GM11168 (cell line): ENCODE measurements around the gene FLAD1.
"Not testable (repeated sequence)": the region's sequence is repeated elsewhere in the genome, so short reads cannot be mapped to it uniquely, and the experiment has no call there.

Experiments
- in situ Hi-C: fragments of 300-500 bp; cut with MboI; formaldehyde crosslinking; loops from one replicate; pipeline ENCODE4 v1.12.0; 2022; ENCODE audit warnings: low sequenced_read_pairs; ENCODE audit not compliant: unreplicated experiment

The FLAD1 gene

DNA sequence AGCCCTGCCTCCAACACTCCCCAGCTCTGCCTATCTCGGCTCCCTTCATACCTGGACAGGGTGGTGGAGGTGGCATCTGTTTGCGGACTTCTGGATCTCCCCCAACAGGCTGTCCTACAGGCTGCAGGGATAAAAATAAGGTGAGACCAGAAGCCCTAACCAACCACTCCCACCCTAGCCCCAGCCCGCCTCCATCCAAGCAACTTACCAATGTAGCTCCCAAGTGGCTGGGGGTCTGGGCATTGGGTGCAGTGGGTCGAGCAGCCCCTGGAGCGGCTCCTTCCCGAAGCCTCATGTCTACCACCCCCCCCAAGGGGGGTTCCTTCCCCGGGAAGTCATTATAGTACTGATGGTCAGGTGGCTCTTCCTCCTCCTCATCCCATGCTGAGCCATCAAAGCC is 17.0 kb upstream of the FLAD1 start:
- in situ Hi-C loops: no loop called here

DNA sequence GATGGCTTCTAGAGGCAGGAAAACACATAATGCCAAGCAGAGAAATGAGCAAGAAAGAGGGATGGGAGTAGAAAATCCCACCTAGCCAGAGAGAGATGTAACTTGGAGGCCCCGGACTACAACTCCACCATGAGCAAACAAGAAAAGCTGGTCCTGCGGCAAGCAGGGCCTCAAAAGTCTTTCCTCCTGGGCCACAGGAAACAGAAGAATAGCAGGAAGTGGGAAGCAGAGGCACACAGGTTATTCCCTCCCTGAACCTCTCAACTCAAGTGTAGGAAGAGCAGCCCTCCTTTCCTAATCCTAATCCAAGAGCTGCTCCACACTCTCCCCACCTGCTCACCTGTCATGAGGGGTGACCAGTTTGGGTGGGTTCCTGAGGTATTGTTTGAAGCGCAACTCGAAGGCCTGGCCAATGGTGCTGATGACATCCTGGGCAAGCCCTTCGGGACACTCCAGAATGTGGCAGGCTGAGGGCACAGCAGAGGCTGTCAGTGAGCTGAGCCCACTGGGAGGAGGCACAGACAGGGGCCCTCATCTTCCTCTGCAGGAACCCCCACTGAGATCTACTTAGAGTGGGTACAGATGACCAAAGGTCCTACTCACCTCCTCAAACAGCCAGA is 15.7 kb upstream of the FLAD1 start:
- in situ Hi-C loops: no loop called here

DNA sequence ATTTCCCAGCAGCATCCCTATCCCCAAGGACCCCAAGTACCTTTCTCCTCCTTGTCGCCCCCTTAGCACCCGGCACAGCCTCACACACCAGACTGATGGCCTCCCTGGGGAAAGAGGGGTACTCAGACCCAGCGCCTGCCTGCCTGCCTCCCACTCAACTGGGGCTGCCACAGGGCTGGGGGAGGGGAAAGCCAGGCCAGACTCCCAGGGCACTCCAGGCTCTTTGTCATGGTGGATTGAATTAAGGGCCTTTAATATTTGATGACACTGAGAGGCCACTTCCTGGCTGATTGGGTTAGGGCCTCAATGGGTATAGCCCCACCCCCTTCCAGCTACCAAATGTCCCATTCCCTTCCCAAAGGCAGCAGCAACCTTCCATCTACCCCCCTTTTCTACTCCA is 14.4 kb upstream of the FLAD1 start:
- in situ Hi-C loops: no loop called here

DNA sequence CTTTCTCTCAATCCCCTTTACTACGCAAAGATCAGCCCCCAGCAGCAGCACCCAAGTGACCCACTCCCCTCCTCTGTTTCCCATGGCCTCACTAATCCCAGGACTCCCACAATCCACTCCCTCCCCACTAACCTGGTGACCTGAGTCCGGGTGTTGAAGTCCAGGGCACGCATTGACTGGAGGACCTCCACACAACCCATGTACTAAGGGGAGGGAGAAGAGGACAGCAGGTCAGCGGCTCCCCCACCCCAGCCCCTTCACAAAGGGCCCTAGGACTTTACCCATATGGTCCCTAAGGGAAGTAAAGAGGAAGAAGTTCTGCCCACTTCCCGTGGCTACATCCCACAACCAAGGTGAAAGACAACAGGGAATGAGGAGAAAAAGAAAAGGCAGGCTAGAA is 13.9 kb upstream of the FLAD1 start:
- in situ Hi-C loops: no loop called here

DNA sequence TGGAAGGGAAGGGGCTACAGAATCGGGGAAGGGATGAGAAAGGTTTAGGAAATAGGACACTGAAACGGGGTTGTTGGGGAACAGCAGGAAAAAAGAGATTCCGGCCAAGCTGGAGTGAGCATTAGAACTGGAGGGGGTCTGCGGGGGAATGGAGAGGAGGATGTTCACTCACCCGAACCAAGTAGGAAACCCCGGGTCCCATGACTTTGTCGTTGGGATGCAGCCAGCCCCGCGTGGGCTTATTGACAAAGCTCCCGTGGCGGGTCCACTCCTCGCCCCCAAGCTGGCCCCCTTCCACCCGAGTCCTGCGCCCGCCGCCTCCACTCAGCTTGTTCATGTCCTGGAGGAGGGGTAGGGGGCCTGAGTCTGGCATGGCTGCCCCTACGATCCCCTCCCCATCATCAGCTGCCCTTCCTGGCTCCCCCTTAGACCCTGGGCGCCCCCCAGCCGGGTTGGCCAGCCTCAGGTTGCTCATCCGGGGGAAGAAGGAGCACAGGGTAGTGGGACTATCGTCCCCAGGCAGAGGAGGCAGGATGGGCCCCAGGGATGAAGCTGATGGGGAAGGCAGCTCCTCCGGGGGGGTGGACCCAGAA is 13.2 kb upstream of the FLAD1 start:
- in situ Hi-C loops: no loop called here

DNA sequence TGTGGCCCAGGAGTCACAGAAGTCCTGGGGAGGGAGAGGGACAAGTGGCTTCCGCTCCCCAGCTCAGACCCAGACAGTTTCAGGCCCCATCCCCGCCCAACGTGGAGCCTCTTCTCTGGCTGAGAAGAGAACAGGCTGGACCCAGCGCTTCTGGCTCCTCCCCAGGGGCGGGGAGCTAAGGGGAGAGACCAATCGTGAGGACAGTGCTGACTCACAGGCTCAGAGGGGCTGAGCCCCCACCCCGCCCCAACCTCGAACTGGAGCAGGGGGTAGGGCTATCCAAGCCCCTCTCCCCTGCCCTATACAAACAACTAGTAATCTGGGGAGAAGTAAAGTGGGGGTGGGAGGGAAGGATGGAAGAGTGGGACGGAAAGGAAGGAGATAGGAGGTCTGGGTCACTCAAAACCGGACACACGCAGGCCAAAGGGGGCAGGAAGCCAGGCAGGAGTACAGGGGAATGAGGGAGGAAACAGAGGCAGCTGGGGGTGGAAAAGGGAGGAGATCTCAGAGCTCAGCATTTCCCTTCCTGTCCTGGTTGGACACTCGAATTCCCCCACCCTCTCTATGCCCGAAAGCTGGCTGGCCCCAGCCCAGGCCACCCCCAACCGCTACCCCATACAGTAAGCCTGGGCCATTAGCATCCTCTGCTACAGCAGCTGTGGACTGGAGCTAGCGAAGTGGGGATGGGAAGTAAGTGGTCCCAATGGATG is 12.4 kb upstream of the FLAD1 start, which contains the start of gene SHC1:
TSS of gene SHC1 (minus strand) at position 117 of the 710 bp plus-strand sequence. CDS start 221 bp downstream, outside the sequence.
- in situ Hi-C loops: no loop called here

DNA sequence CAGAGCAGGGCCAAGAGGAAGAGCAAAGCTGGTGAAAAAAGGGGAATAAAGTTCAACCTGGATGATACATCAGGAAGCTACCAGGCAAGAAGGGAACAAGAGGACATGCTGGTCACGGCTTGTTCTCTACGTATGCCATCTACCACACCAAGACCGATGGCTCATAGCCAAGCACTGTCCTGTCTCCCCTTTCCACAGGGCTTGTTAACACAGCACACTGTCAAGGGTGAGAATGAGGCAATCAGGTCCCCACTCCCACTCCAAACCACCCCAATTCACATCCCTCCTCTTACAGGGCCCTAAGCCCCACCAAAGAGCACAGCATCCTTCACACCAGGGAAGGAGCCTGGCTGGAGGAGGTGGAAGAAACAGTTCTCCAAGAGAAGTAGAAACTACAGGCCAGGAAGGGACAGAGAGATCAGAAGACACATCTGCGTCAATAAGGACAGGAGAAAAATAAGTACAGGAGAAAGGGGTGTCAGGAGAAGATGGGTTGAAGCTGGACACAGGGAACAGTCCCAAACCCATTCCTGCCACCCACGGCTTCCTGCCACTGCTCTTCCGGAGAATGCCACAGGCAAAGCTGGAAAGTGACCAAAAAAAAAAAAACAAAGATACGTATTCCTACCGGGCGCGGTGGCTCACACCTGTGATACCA is 11.7 kb upstream of the FLAD1 start:
- in situ Hi-C loops: no loop called here

DNA sequence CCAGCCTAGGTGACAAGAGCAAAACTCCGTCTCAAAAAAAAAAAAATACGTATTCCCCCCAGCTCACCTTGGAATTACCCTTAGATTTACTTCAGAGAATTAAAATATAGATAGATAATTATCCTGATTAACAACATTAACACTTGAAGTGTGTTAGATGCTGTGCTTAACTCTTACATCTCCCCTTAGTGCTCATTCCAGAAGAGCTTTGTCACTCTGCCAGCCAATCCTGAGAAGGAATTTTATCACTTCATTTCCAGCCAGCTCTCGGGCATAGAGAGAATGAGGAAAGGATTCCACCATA is 11.0 kb upstream of the FLAD1 start:
- in situ Hi-C loops: no loop called here

DNA sequence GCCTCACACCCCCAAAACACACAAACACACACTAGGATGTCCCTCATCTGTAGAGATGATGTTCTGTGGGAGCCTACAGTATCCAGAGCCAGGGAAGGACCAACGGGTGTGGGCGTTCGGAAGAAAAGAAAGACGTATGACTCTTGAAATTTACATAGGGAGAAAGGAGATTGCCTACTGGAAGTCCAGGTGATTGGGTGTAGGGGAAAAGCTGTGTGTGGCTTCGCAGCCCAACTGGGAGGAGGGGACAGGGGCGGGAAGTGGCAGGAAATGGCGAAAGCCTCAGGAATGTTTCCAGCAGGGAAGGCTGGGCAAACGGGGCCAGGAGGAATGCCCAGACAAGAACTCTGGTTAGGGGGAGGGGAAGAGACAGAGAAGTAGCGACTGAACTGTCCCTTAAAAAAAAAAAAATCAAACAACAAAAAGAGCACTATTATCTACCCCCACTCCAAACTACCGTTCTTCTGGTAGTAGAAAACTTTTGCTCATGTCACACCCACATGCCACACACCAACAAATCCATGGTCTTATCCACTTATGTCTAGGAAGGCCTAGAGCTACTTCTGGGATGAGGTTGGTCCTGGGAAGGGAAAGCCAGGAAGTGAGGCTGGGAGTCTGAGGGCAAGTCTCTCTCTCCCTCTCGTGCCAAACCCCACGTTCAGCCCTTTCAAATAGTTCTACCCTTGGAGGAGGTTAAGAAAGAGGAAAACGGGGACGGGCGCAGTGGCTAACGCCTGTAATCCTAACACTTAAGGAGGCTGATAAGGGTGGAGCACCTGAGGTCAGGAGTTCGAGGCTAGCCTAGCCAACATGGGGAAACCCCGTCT is 10.4 kb upstream of the FLAD1 start:
- in situ Hi-C loops: no loop called here

DNA sequence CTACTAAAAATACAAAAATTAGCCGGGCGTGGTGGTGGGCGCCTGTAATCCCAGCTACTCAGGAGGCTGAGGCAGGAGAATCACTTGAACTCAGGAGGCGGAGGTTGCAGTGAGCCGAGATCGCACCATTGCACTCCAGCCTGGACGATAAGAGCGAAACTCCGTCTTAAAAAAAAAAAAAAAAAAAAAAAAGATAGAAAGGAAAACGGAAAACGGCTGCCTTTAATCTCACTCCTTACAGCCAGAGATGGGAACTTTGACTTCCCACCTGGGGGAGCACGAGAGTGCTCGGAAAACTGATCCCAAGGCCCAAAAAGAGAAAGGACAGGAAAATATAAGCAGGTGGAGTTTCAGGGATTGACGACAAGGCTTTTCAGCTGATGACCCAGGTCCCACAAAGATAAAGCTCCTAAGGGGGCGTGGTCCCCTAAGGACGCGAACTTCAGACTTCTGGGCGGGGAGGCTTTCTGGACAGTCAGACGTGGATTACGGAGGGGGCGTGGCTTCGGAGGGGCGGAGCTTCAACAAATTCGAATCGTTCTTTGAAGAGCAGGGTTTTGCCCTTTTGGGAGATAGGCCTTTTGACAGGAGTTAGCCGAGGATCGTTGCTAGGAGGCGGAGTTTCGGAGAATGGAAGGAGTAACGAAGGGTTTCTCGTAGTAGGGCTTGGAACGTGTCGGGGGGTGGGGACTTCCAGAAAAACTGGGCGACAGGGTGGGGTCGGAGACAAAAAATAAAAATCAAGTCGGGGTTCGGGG is 9.6 kb upstream of the FLAD1 start:
- in situ Hi-C loops: no loop called here

DNA sequence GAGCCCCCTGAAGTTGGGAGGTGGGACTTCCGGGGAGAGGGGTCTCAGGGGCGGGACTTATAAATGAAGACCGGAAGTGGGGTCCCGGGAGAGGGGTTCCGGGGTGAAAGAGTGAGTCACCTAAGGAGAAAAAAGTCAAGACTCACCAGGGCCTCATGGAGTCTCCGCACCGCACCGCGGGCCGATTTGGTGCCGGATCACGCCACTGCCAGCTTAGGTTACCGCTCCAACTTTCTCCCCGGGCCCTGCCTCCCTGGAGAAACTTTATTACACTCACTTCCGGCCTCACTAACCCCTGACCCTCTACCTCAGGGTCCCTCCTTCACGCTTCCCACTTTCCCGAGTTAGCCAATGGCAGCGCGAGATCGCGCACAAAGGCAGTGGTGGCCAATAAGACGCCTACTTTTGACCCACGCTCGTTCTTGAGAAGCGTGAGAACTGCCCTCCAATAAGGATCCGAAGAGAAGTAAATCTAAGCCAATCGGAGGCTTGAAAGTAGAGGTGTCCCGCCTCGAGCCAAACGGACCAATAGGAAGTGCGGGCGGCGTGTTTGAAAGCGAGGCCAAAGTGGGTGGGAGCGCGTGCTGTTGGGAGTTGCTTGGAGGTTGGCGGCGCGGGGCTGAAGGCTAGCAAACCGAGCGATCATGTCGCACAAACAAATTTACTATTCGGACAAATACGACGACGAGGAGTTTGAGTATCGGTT is 8.9 kb upstream of the FLAD1 start, which contains the start of gene CKS1B:
TSS of gene CKS1B (plus strand) at position 580 of the 706 bp plus-strand sequence. CDS start at position 645, 65 bp downstream.
- in situ Hi-C loops: no loop called here

DNA sequence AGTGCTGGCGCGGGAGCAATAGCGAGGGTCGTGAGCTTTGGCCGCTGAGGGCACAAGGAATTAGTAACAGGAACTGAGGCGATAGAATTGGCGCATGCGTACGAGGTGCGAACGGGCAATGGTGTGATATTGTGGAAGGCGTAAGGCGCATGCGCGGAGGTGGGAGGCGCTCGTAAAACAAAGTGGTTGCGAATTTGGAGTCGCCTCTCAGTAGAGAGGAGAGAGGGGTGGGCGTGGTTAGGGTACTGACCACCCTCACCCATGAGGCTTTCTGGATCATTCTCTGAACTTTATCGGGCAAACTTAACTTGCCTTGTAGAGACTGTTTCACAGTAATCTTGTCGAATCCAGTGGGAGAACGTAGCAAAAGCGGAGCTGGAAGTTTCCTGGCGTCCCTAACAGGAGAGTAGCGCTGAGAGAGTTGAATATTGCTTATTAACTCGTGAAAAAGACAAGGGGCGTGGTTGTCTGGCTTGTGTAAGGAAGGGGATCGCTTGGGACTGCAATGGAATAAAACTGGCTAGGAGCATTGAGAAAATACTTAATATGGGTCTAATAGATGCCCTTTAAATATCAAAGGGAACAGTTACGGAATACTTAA is 8.2 kb upstream of the FLAD1 start:
- in situ Hi-C loops: no loop called here

DNA sequence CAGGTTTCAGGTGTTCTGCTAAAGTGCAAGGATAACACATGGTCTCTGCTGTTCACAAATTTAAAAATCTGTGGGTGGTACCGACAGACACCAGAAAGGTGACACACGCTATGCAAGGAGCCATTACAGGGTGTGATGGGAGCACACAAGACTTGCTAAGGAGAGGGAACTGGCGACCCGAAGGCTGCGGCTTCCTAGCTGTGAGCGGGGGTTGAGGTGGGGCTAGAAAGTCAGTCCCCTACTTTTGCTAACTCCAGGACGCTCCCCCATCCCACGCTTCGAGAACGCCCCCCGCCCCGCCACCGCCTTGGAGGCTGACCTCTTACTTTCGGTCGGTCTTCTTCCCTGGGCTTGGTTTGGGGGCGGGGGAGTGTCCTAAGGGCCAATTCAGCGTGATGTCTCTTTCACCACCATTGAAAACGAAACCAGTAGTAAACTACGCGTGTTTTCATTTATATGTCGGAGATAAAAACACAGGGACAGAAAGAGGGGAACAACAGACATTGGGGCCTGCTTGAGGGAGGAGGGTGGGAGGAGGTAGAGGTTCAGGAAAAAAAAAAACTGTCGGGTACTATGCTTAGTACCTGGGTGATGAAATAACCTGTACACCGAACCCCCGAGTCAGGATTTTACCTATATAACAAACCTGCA is 7.6 kb upstream of the FLAD1 start:
- in situ Hi-C loops: no loop called here

DNA sequence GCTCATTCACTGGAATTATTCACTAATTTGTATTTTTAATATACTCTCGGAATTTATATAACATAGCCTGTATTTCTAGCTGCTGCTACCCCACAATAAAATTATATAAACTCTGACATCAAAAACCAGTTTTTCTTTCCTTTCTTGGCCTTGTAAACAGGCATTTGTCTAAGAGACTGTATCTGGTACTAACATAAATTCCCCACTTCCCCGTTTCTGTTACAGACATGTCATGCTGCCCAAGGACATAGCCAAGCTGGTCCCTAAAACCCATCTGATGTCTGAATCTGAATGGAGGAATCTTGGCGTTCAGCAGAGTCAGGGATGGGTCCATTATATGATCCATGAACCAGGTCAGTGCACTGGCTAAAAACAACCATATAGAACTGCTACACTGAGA is 5.4 kb upstream of the FLAD1 start:
- in situ Hi-C loops: not testable (repeated sequence)

DNA sequence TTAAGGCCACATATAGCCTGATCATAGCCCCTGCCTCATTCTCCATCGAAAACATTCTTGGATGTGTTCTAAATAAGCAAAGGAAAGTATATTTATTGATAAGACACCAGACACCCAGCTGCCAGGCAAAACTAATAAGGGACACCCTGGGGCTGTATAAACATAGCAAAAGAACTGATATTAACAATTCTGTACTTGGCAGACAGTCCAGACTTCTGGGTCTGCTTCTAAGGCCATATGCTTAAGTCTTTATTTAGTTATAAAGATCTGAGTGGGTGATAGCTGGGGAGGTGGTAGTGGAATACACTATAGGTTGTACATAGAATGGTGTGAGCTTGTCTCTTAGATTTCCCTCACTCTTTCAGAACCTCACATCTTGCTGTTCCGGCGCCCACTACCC is 4.8 kb upstream of the FLAD1 start:
- in situ Hi-C loops: no loop called here

DNA sequence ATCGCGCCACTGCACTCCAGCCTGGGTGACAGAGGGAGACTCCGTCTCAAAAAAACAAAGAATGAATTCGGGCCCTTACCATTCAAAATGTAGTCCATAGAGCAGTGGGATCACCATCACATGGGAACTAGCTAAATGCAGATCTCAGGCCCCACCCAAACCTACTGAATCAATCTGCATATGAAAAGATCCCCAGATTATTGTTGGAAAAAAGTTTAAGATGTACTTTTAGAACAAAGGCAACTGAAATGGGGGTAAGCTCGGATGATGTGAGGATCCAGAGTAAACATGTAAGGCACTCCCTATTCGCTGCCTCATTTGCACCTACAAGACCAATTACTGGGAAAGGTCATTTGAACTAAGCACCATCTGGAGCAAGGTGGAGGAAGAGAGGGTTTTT is 803 bp upstream of the FLAD1 start:
- in situ Hi-C loops: no loop called here

DNA sequence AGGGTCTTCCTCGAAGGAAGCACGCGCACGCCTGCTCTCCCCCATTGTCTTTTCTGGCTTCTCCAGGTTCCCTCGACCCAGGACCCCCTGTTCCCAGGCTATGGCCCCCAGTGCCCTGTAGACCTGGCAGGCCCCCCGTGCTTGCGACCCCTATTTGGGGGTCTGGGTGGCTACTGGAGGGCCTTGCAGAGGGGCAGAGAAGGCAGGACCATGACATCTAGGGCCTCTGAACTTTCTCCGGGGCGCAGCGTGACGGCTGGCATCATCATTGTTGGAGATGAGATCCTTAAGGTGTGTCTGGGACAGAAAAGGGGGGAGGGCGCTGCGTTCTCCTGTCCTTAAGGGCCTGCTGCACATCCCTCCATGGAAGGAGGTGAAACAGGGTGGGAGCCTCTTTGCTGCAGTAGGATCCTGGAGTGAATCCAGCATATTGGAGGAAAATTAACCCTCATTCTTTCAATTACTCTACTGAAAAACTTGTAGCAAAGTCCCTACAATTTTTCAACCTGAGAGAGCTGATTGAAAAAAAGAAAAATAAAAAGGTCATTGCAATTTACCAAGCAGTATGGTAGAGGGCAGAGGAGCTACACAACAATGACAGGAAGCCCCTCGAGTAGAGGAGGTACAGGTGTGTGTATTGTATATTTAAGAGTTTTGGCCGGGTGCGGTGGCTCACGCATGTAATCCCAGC is 777 bp downstream of the FLAD1 start:
- in situ Hi-C loops: no loop called here

DNA sequence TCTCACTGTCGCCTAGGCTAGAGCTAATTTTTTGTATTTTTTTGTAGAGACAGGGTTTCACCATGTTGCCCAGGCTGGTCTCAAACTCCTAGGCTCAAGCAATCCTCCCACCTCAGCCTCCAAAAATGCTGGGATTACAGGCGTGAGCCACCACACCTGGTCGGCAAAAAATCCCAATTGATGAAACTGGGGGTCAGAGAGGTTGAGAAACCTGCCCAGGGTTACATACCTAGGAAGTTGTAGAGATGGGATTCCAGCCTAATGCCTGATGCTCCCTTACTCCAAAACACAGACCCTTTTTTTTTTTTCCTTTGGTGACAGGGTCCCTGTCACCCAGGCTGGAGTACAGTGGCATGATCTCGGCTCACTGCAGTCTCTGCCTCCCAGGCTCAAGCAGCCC is 3.6 kb downstream of the FLAD1 start:
- in situ Hi-C loops: not testable (repeated sequence)
